ENCODE data around the gene SPATA32.

The SPATA32 gene

GRCh38 chr17:45293413-45294211, 31.7 kb upstream of the SPATA32 start:
- DNase-seq (ENCODE audit: low spot score) = peak; percentile 89

- no peak for DNase-seq (ENCODE audit: low spot score)
These were observed 31.0 kb upstream of the SPATA32 start for GRCh38 chr17:45292696-45293412.

- no peak for DNase-seq (ENCODE audit: low spot score)
These were observed 29.4 kb upstream of the SPATA32 start for GRCh38 chr17:45291171-45291805.

GRCh38 chr17:45290269-45290765, 28.4 kb upstream of the SPATA32 start:
- DNase-seq (ENCODE audit: low spot score) = no peak

GRCh38 chr17:45289301-45290268, 27.7 kb upstream of the SPATA32 start:
- no peak for DNase-seq (ENCODE audit: low spot score)

- DNase-seq (ENCODE audit: low spot score) = no peak
These were observed 26.9 kb upstream of the SPATA32 start for GRCh38 chr17:45288825-45289224.

- no peak for DNase-seq (ENCODE audit: low spot score)
These were observed 25.9 kb upstream of the SPATA32 start for GRCh38 chr17:45287526-45288500.

- no peak for DNase-seq (ENCODE audit: low spot score)
These were observed 24.4 kb upstream of the SPATA32 start for GRCh38 chr17:45286286-45286685.

GRCh38 chr17:45284176-45285140, 22.6 kb upstream of the SPATA32 start:
- DNase-seq (ENCODE audit: low spot score) = no peak

- DNase-seq (ENCODE audit: low spot score) = no peak
These were observed 21.8 kb upstream of the SPATA32 start for GRCh38 chr17:45283711-45284110.

- no peak for DNase-seq (ENCODE audit: low spot score)
These were observed 21.1 kb upstream of the SPATA32 start for GRCh38 chr17:45282683-45283644.

- no peak for DNase-seq (ENCODE audit: low spot score)
These were observed 18.0 kb upstream of the SPATA32 start for GRCh38 chr17:45279898-45280297.

GRCh38 chr17:45277992-45278391, 16.1 kb upstream of the SPATA32 start:
- no peak for DNase-seq (ENCODE audit: low spot score)

- peak; percentile 84 for DNase-seq (ENCODE audit: low spot score)
These were observed 15.4 kb upstream of the SPATA32 start for GRCh38 chr17:45277216-45277849.

- DNase-seq (ENCODE audit: low spot score) = no peak
These were observed 14.1 kb upstream of the SPATA32 start for GRCh38 chr17:45276031-45276430.

- DNase-seq (ENCODE audit: low spot score) = no peak
These were observed 12.1 kb upstream of the SPATA32 start for GRCh38 chr17:45274033-45274432.

- no peak for DNase-seq (ENCODE audit: low spot score)
These were observed 11.7 kb upstream of the SPATA32 start for GRCh38 chr17:45273551-45273957.

All from AG20443 (cell line).